ENCODE data around the gene TBC1D22A.

TBC1D22A gene

DNA sequence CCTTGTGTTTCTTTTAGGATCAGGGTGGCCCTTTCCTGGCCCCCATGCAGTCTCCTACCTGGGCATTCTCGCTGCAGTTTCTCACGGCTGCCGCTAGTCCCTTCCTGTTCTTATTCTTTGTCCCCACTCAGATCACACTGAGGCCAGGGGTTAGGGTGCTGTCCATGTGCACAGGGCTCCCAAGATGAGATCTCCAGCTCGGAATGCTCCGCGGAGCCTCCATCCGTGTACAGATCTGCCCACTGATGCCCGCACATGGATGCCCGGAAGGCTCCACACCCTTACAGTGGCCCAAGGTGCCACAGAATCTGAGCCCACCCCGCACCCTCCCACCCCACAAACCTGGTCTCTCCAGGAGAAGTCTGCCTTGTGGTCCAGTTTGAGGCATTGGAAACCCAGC is 457.3 kb downstream of the TBC1D22A start:
- H3K36me3 ChIP-seq (ENCODE audit: insufficient read depth, low read length), result no peaks in the 10 kb centered on the region
- H3K9ac ChIP-seq (ENCODE audit: low read depth, low read length), result no peak overlapping the region
- no peaks in the 10 kb centered on the region for H3K9me3 ChIP-seq (ENCODE audit: control insufficient read depth, insufficient read depth, low read length)
- no peaks in the 10 kb centered on the region for H3K4me1 ChIP-seq (ENCODE audit: insufficient read depth, low read length)

DNA sequence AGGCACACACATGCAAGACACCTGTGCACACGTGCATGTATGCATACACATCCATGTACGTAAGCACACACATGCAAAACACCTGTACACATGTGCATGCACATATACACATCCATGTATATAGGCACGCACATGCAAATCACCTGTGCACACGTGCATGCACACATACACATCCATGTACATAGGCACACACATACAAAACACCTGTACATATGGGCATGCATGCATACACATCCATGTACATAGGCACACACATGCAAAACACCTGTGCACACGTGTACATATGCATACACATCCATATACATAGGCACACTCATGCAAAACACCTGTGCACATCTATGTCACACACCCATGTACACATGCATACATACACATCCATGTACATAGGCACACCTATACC is 458.3 kb downstream of the TBC1D22A start:
- Histone ChIP-seq H3K9me3 (ENCODE audit: control insufficient read depth, insufficient read depth, low read length) (no peaks in the 10 kb centered on the region), H3K4me1 (ENCODE audit: insufficient read depth, low read length) (no peaks in the 10 kb centered on the region), H3K36me3 (ENCODE audit: insufficient read depth, low read length) (no peaks in the 10 kb centered on the region), H3K9ac (ENCODE audit: low read depth, low read length) (no peak overlapping the region)

DNA sequence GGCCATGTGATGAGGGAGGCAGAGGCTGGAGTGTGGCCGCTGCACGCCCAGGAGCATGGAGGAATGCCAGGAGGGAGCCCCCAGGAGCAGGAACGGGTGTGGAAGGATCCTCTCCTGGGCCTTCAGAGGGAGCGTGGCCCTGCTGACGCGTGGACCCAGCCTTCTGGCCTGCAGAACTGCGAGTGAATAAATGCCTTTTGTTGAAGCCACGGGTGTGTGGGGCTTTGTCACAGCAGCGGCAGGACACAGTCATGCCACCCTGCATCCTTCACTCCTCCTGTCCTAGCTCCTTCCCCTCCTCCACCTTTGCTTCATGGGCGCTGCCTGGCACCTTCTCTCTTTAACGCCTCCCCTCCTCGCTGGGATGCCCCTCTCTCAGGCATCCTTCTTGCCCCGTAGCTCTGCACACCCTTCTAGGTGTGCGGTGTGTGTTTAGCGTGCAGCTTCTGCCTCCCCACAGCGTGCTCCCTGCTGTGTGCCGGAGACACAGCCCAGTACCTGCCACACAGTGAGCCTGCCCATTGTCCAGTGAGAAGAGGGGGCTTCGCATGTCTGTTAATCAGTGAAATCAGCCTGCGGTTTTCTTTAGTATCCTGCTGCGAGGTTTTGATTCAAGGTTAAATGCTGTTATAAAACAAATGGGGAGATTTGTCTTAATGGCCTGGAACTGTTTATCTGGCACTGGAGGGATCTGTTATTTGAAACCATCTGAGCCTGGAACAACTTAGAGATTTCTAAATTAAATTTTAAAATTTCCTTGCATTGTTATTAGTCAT is 459.6 kb downstream of the TBC1D22A start:
- H3K4me1 ChIP-seq (ENCODE audit: insufficient read depth, low read length), result no peaks in the 10 kb centered on the region
- H3K9me3 ChIP-seq (ENCODE audit: control insufficient read depth, insufficient read depth, low read length), result no peaks in the 10 kb centered on the region
- H3K36me3 ChIP-seq (ENCODE audit: insufficient read depth, low read length), result no peaks in the 10 kb centered on the region
- no peak overlapping the region for H3K9ac ChIP-seq (ENCODE audit: low read depth, low read length)

All from ES-I3 (cell line).